ENCODE data around the gene CNPY4. TPM values are rescaled to one million over a fixed set of nuclear protein-coding genes. Genes with fewer than 3 reads are reported as not detected.

Gene CNPY4
- total and polyA plus RNA-seq, 12 donors, result 14.0 to 46.5 (median 24.2) TPM

DNA sequence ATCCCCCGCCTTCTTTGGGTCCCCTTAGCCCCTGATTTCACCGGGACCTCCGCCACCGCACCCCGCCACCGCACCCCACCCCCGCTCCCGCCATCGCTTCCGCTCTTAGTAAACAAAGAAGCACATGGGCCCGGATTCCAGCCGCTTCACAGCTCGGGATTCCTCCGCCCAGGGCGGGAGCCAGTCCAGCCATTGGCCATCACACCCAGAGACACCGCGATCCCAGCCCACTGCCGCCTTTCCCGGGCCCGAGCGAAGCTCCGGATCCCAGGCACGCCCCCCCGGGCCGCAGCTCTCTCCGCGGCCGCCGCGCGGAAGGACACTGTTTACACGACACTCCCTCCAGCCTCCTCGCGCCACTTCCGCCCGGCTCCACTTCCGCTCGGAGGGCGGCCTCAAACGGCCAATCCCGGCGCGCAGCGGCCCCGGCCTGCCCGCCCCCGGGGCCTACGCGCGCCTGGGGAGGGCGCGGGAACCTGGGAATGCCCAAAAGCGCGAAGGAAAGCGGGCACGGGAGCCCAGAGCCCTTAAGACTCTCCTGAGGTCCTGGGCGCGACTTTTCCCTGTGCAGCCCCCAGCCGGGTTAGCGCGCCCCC is 18.9 kb upstream of the CNPY4 start:
- TF ChIP-seq POLR2A (IDR thresholded peaks at IDR 0.05), result no peak
- TF ChIP-seq, protein P1, sequence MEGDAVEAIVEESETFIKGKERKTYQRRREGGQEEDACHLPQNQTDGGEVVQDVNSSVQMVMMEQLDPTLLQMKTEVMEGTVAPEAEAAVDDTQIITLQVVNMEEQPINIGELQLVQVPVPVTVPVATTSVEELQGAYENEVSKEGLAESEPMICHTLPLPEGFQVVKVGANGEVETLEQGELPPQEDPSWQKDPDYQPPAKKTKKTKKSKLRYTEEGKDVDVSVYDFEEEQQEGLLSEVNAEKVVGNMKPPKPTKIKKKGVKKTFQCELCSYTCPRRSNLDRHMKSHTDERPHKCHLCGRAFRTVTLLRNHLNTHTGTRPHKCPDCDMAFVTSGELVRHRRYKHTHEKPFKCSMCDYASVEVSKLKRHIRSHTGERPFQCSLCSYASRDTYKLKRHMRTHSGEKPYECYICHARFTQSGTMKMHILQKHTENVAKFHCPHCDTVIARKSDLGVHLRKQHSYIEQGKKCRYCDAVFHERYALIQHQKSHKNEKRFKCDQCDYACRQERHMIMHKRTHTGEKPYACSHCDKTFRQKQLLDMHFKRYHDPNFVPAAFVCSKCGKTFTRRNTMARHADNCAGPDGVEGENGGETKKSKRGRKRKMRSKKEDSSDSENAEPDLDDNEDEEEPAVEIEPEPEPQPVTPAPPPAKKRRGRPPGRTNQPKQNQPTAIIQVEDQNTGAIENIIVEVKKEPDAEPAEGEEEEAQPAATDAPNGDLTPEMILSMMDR (IDR thresholded peaks at IDR 0.05), result no peak
- H3K36me3 ChIP-seq (replicated peaks in 1 of 2), result peaks cover 0 to 45% of the 10 kb centered on the region in 2 donors
- peak; percentile 92 to 97 (median 95) for DNase-seq
- peak overlapping the region; percentile 53 to 87 (median 77) for H3K27ac ChIP-seq
- peaks cover 13 to 14% of the 10 kb centered on the region in 2 donors for H3K4me1 ChIP-seq (replicated peaks in 1 of 2)
- peak overlapping the region; percentile 61 to 89 (median 72) for H3K4me3 ChIP-seq
- WGBS, 4 donors, result 0 to 1% (median 0%) methylated on average over 22 to 61 of the region's 61 CpGs
- H3K27me3 ChIP-seq, result no peaks in the 10 kb centered on the region
- intact Hi-C loops (cut with DNase I), result no loop called here
- H3K9me3 ChIP-seq (replicated peaks in 1 of 3), result no peaks in the 10 kb centered on the region

DNA sequence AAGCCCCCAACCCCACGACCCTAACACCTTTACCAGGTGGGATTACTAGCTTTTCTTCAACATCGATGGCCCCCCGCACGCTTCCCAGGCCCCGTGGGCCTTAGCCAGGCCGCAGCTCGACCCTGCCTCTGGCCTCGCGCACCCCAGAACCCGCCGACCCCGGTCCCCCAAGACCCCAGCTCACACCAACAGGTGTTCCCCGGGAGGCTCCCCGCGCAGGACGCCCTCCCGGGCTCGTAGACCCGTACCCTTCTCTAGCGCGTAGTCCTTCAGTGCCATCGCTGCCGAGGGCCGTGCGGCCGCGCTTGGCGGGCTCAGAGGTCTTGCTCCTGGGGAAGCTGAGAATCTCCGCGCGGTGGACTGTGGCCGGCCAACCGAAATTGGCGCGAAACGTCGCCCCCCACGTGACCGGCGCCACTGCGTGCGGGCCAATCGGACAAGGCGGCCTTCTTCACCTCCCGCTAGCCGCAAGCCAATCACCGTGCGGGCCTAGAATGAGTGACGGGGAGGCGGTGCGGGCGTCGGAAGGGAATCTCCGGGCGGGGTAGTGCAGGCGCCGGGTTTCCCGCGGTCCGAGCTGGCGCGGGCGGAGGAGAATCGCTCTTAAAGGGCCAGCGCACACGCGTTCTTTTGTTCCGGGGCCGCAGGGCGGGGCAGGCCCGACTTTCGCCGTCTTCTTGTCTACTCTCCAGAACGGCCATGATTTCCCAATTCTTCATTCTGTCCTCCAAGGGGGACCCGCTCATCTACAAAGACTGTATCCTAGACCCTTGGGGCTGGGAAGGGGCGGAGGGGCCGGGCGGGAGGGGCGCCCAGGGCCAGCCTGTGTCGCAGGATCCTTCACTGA is 18.2 kb upstream of the CNPY4 start, which contains the start of the genes AP4M1 and MCM7:
Gene AP4M1, plus strand, starts transcription at position 628 of the 847 bp plus-strand sequence. Its CDS starts 72 bp downstream, at position 700.
Gene MCM7, minus strand, starts transcription at position 382 of the 847 bp plus-strand sequence. Its CDS starts 103 bp downstream, at position 279.
- 0 to 4% (median 0%) methylated on average over 15 to 80 of the region's 80 CpGs for whole genome bisulfite sequencing, 4 donors
- Histone ChIP-seq H3K27me3 (no peaks in the 10 kb centered on the region), H3K9me3 (replicated peaks in 1 of 3) (no peaks in the 10 kb centered on the region), H3K4me3 (peak within 1 kb of the TSS; percentile 69 to 89 (median 76)), H3K27ac (peak within 1 kb of the TSS; percentile 76 to 97 (median 87)), H3K36me3 (replicated peaks in 1 of 2) (peaks cover 0 to 38% of the 10 kb centered on the region in 2 donors), H3K4me1 (replicated peaks in 1 of 2) (peaks cover 13 to 14% of the 10 kb centered on the region in 2 donors)
- TF ChIP-seq, protein P1 (IDR thresholded peaks at IDR 0.05), result no peak
- TF ChIP-seq POLR2A (IDR thresholded peaks at IDR 0.05), result peak in 1 of 2 donors; percentile 55
- peak; percentile 98 to 99 (median 99) for DNase-seq
- intact Hi-C loops (cut with DNase I), result no loop called here

DNA sequence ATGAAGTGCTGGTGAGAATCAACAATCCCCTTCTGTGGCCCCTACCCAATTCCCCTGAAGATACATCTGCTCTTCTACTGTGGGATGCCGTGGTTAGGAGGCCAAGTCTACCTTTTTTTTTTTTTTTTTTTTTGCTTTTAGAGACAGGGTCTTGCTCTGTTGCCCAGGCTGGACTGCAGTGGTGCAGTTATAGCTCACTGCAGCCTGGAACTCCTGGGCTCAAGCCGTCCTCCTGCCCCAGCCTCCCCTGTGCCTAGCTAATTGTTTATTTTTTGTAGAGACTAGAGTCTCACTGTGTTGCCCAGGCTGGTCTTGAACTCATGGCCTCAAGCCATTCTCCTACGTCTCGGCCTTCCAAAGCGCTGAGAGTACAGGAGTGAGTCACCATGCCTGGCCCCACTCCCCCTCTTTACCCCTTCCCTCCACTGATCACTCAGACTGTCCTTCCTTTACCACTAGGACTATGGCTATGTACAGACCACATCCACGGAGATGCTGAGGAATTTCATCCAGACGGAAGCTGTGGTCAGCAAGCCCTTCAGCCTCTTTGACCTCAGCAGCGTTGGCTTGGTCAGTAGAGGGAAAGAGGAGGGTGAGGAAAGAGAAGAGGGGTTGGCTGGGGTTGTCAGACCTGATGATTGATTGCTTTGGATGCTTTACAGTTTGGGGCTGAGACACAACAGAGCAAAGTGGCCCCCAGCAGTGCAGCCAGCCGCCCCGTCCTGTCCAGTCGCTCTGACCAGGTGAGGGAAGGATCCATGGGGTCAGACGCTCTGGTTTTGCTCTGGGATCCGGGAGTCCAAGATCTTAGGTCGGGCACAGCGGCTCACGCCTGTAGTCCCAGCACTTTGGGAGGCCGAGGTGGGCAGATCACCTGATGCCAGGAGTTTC is 16.2 kb upstream of the CNPY4 start:
- peaks cover 13 to 14% of the 10 kb centered on the region in 2 donors for H3K4me1 ChIP-seq (replicated peaks in 1 of 2)
- intact Hi-C loops (cut with DNase I), result no loop called here
- H3K36me3 ChIP-seq (replicated peaks in 1 of 2), result peaks cover 0 to 38% of the 10 kb centered on the region in 2 donors
- no peaks in the 10 kb centered on the region for H3K27me3 ChIP-seq
- 80 to 89% (median 86%) methylated on average over 14 to 17 of the region's 17 CpGs for WGBS, 4 donors
- no peaks in the 10 kb centered on the region for H3K9me3 ChIP-seq (replicated peaks in 1 of 3)
- no peak for DNase-seq
- no peak for TF ChIP-seq POLR2A (IDR thresholded peaks at IDR 0.05)
- TF ChIP-seq, protein P1 (IDR thresholded peaks at IDR 0.05), result no peak
- H3K27ac ChIP-seq, result no peak overlapping the region
- H3K4me3 ChIP-seq, result no peak overlapping the region
